SU-DHL-6 (cell line): ENCODE results near the gene KRT75.
"Not testable (repeated sequence)": the region's sequence is repeated elsewhere in the genome, so short reads cannot be mapped to it uniquely, and the experiment has no call there.

ENCODE experiments used
- H2AFZ ChIP-seq: fragments of 200-600 bp; sonication (generic); 2 replicates; pipeline ENCODE4 v1.6.1; 2014; ENCODE audit warnings: low read depth, mild to moderate bottlenecking, moderate library complexity, mixed read lengths, antibody characterized with exemption, low read length; ENCODE audit not compliant: severe bottlenecking
- H3F3A ChIP-seq: fragments of 200-600 bp; shearing (Covaris generic); 2 replicates; pipeline ENCODE4 v1.6.0; 2016; ENCODE audit warnings: antibody characterized with exemption, mild to moderate bottlenecking; ENCODE audit not compliant: insufficient read depth
- H3K27ac ChIP-seq: fragments of 200-600 bp; sonication (generic); 2 replicates; pipeline ENCODE4 v1.5.1; 2016; ENCODE audit warnings: low read depth, mild to moderate bottlenecking, low read length, moderate library complexity, mixed read lengths
- H3K27me3 ChIP-seq: fragments of 200-600 bp; sonication (generic), shearing (Covaris generic); 2 replicates; pipeline ENCODE4 v1.6.0; 2014; ENCODE audit warnings: mild to moderate bottlenecking, low read length
- H3K36me3 ChIP-seq: fragments of 200-600 bp; sonication (generic); 2 replicates; pipeline ENCODE4 v1.6.1; 2014; ENCODE audit warnings: mild to moderate bottlenecking, low read length, mixed read lengths
- H3K4me2 ChIP-seq: fragments of 300-600, 200-600 bp; shearing (Covaris generic), sonication (generic); 2 replicates; pipeline ENCODE4 v1.6.0; 2014; ENCODE audit warnings: low read length, low read depth, mild to moderate bottlenecking; ENCODE audit not compliant: poor library complexity, severe bottlenecking
- H3K4me3 ChIP-seq: fragments of 200-600 bp; sonication (generic); 2 replicates; pipeline ENCODE4 v1.5.1; 2014; ENCODE audit warnings: antibody characterized with exemption, low read length, mild to moderate bottlenecking, mixed read lengths; ENCODE audit not compliant: insufficient read depth, poor library complexity, severe bottlenecking
- H3K79me2 ChIP-seq: fragments of 200-600 bp; sonication (generic); 2 replicates; pipeline ENCODE4 v1.6.1; 2014; ENCODE audit warnings: mild to moderate bottlenecking, low read length, moderate library complexity; ENCODE audit not compliant: insufficient read depth
- H3K9ac ChIP-seq: fragments of 200-600 bp; sonication (generic); 2 replicates; pipeline ENCODE4 v1.7.0; 2014; ENCODE audit warnings: mild to moderate bottlenecking, low read length
- H3K9me2 ChIP-seq: fragments of 200-600 bp; sonication (generic); replicated peaks from 2 replicates; pipeline ENCODE4 v1.6.1; 2014; ENCODE audit warnings: low read length; ENCODE audit not compliant: insufficient read depth
- H3K9me3 ChIP-seq: fragments of 200-600 bp; sonication (generic); 2 replicates; pipeline ENCODE4 v1.6.1; 2014; ENCODE audit warnings: low read length, mixed read lengths; ENCODE audit not compliant: insufficient read depth
- H4K20me1 ChIP-seq: fragments of 200-600 bp; sonication (generic); 2 replicates; pipeline ENCODE4 v1.6.1; 2014; ENCODE audit warnings: low read depth, mild to moderate bottlenecking, antibody characterized with exemption, low read length, moderate library complexity, mixed read lengths
- CTCF ChIP-seq: fragments of 200-600 bp; sonication (generic); IDR thresholded peaks from one replicate; pipeline ENCODE4 v1.5.1; 2017; ENCODE audit warnings: antibody characterized with exemption, mild to moderate bottlenecking, low read length, moderate library complexity; ENCODE audit not compliant: insufficient read depth, poor library complexity, severe bottlenecking
- EZH2phosphoT487 ChIP-seq: fragments of 200-600 bp; sonication (generic), shearing (Covaris generic); conservative IDR thresholded peaks from 2 replicates; pipeline ENCODE4 v1.6.1; 2018; ENCODE audit warnings: mild to moderate bottlenecking, antibody characterized with exemption, low read length, moderate library complexity, mixed read lengths

KRT75 gene

GRCh38 chr12:52454411-52455201 is 20.4 kb upstream of the KRT75 start:
- Histone ChIP-seq H3F3A (no peaks in the 10 kb centered on the region), H4K20me1 (no peaks in the 10 kb centered on the region), H3K79me2 (no peaks in the 10 kb centered on the region), H3K4me2 (no peak overlapping the region), H3K27ac (no peak overlapping the region), H3K4me3 (no peak overlapping the region), H3K27me3 (no peaks in the 10 kb centered on the region), H3K36me3 (no peaks in the 10 kb centered on the region), H3K9me3 (no peaks in the 10 kb centered on the region), H3K9me2 (no peaks in the 10 kb centered on the region), H3K9ac (no peak overlapping the region), H2AFZ (no peak overlapping the region)
- TF ChIP-seq EZH2phosphoT487 (no peak), CTCF (no peak)

- H3K36me3 ChIP-seq = no peaks in the 10 kb centered on the region
- H2AFZ ChIP-seq = no peak within 1 kb of the TSS
- H3F3A ChIP-seq = no peaks in the 10 kb centered on the region
- H3K79me2 ChIP-seq = no peaks in the 10 kb centered on the region
- no peaks in the 10 kb centered on the region for H3K9me2 ChIP-seq
- no peak within 1 kb of the TSS for H3K4me2 ChIP-seq
- no peaks in the 10 kb centered on the region for H3K9me3 ChIP-seq
- TF ChIP-seq CTCF = no peak
- TF ChIP-seq EZH2phosphoT487 = no peak
- no peaks in the 10 kb centered on the region for H3K27me3 ChIP-seq
- H3K27ac ChIP-seq = no peak within 1 kb of the TSS
- no peak within 1 kb of the TSS for H3K9ac ChIP-seq
- H3K4me3 ChIP-seq = no peak within 1 kb of the TSS
- no peaks in the 10 kb centered on the region for H4K20me1 ChIP-seq
Observed at GRCh38 chr12:52452101-52452500, 17.9 kb upstream of the KRT75 start, which contains the start of gene KRT6B. TSS of gene KRT6B (minus strand) at chr12:52452146. CDS start at chr12:52452078, 68 bp downstream.

GRCh38 chr12:52448228-52448627 is 14.1 kb upstream of the KRT75 start:
- Histone ChIP-seq H3K9me2 (no peaks in the 10 kb centered on the region), H3K79me2 (no peaks in the 10 kb centered on the region), H3K9me3 (no peaks in the 10 kb centered on the region), H3K27me3 (no peaks in the 10 kb centered on the region), H3F3A (no peaks in the 10 kb centered on the region), H3K4me3 (no peak overlapping the region), H2AFZ (no peak overlapping the region), H3K4me2 (no peak overlapping the region), H3K27ac (no peak overlapping the region), H3K36me3 (no peaks in the 10 kb centered on the region), H3K9ac (no peak overlapping the region), H4K20me1 (no peaks in the 10 kb centered on the region)
- TF ChIP-seq EZH2phosphoT487 (no peak), CTCF (no peak)

- H3K36me3 ChIP-seq, H2AFZ ChIP-seq, H3K4me2 ChIP-seq, H4K20me1 ChIP-seq, H3K9me3 ChIP-seq, H3K4me3 ChIP-seq, H3K9me2 ChIP-seq, H3K79me2 ChIP-seq, H3K9ac ChIP-seq, H3K27ac ChIP-seq, H3F3A ChIP-seq, H3K27me3 ChIP-seq: not testable (repeated sequence)
Observed at GRCh38 chr12:52447196-52447595, 13.0 kb upstream of the KRT75 start.
